ENCODE measurements around the gene WDR73.

DNA sequence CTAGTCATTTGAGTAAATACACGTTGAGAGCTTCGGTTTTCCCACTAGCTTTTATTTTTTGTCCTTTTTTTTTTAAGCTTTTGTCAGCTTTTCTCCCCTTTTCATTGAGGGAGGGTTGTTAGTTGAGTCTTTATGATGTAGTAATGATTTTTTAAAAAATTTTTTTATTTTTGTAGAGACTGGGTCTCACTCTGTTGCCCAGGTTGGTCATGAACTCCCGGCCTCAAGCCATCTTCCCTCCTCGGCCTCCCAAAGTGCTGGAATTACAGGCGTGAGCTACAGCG lies 52.6 kb downstream of the WDR73 start:
- TF ChIP-seq FOXP2 (optimal IDR thresholded peaks at IDR 0.05; ENCODE audit: control extremely low read depth, extremely low read length, insufficient read depth) (no peak), EZH2 (IDR thresholded peaks at IDR 0.05) (no peak)
